Uterus (tissue), 2 donors: Measurements from ENCODE around the gene CXorf65.

Experiments
- POLR2A ChIP-seq, 2 donors: fragments of 450-650 bp; IDR thresholded peaks; one replicate each; pipeline ENCODE4 v1.6.1; 2016; ENCODE audit warnings: antibody characterized with exemption in 2 of 2, mild to moderate bottlenecking in 1 of 2, moderate library complexity in 1 of 2
- TF ChIP-seq, protein P1 (sequence below), 4 experiments: fragments of 200-600 bp in 2 of 4; fragments of 450-650 bp in 2 of 4; sonication (generic) in 2 of 4; IDR thresholded peaks; one replicate each; pipeline ENCODE4 v1.5.1; 2016 to 2019; ENCODE audit warnings: antibody characterized with exemption in 4 of 4, mild to moderate bottlenecking in 2 of 4, moderate library complexity in 1 of 4

- TF ChIP-seq, protein P1, sequence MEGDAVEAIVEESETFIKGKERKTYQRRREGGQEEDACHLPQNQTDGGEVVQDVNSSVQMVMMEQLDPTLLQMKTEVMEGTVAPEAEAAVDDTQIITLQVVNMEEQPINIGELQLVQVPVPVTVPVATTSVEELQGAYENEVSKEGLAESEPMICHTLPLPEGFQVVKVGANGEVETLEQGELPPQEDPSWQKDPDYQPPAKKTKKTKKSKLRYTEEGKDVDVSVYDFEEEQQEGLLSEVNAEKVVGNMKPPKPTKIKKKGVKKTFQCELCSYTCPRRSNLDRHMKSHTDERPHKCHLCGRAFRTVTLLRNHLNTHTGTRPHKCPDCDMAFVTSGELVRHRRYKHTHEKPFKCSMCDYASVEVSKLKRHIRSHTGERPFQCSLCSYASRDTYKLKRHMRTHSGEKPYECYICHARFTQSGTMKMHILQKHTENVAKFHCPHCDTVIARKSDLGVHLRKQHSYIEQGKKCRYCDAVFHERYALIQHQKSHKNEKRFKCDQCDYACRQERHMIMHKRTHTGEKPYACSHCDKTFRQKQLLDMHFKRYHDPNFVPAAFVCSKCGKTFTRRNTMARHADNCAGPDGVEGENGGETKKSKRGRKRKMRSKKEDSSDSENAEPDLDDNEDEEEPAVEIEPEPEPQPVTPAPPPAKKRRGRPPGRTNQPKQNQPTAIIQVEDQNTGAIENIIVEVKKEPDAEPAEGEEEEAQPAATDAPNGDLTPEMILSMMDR (IDR thresholded peaks at IDR 0.05), result no peak
- TF ChIP-seq POLR2A (IDR thresholded peaks at IDR 0.05), result no peak
Measured at GRCh38 chrX:71143508-71143907, 37.0 kb upstream of the CXorf65 start.
